Gastrocnemius medialis (tissue), 4 donors: ENCODE results near the gene CCDC57. TPM values are rescaled to one million over a fixed set of nuclear protein-coding genes. Genes with fewer than 3 reads are reported as not detected.

ENCODE experiments used
- ATAC-seq, 2 donors: fragments of 150-250 bp; one replicate each; pipeline ENCODE4 v1.9.1; 2016
- DNase-seq, 2 donors: peaks; one replicate each; pipeline ENCODE4 v3.0.0-alpha.2; 2019
- H3K27ac ChIP-seq, 4 donors: fragments of 200-600 bp; sonication (generic); 1 replicate in 1 of 4; 2 replicates in 3 of 4; pipeline ENCODE4 v1.5.1; 2016 to 2018; ENCODE audit warnings: mild to moderate bottlenecking in 2 of 4, moderate library complexity in 1 of 4
- H3K27me3 ChIP-seq, 3 donors: fragments of 200-600 bp; sonication (generic) in 2 of 3; 1 replicate in 1 of 3; 2 replicates in 2 of 3; pipeline versions ENCODE4 v1.5.1 to v1.6.0; 2016 to 2019; ENCODE audit warnings: mild to moderate bottlenecking in 1 of 3, moderate library complexity in 1 of 3
- H3K36me3 ChIP-seq, 2 donors: fragments of 200-600 bp; sonication (generic) in 1 of 2; one replicate each; pipeline ENCODE4 v1.5.1; 2017 to 2018
- H3K4me1 ChIP-seq, 2 donors: fragments of 200-600 bp; sonication (generic) in 1 of 2; one replicate each; pipeline ENCODE4 v1.5.1; 2016 to 2017; ENCODE audit warnings: mild to moderate bottlenecking in 2 of 2
- H3K4me3 ChIP-seq, 4 donors: fragments of 200-600 bp; sonication (generic) in 3 of 4; 1 replicate in 1 of 4; 2 replicates in 3 of 4; pipeline ENCODE4 v1.5.1; 2016 to 2019; ENCODE audit warnings: mild to moderate bottlenecking in 2 of 4
- H3K9me3 ChIP-seq, 3 donors: fragments of 200-600 bp; sonication (generic) in 2 of 3; 1 replicate in 1 of 3; 2 replicates in 2 of 3; pipeline ENCODE4 v1.5.1; 2016 to 2019
- CTCF ChIP-seq, 5 experiments: fragments of 450-650 bp in 3 of 5; fragments of 200-600 bp in 2 of 5; sonication (generic) in 2 of 5; IDR thresholded peaks in 4 of 5; conservative IDR thresholded peaks in 1 of 5; 1 replicate in 4 of 5; 2 replicates in 1 of 5; pipeline ENCODE4 v1.5.1; 2016 to 2019; ENCODE audit warnings: antibody characterized with exemption in 5 of 5, mild to moderate bottlenecking in 3 of 5, moderate library complexity in 3 of 5
- POLR2A ChIP-seq, 2 donors: fragments of 450-650 bp; IDR thresholded peaks; one replicate each; pipeline ENCODE4 v1.6.1; 2017; ENCODE audit warnings: antibody characterized with exemption in 2 of 2, mild to moderate bottlenecking in 2 of 2, moderate library complexity in 2 of 2
- in situ Hi-C, 4 donors: fragments of 200-750 bp; cut with MboI; loops; one replicate each; pipeline versions ENCODE4 v1.15.0 to v1.8.0; 2017; ENCODE audit warnings: low sequenced_read_pairs in 4 of 4
- intact Hi-C: fragments of 100-400 bp; cut with DNase I; formaldehyde crosslinking; loops from one replicate; pipeline ENCODE4 v1.15.1; 2023; ENCODE audit warnings: low total_unique reads
- total RNA-seq, 4 donors: library from RNA; depleted of rRNA; stranded (reverse); fragments of >200 nt; gene quantifications; one replicate each; pipeline versions ENCODE4 v1.1.0 to v1.2.3, GENCODE V29; 2016

CCDC57 gene
- total RNA-seq, 4 donors from 2014 or later: 3.7 to 11.3 (median 5.1) TPM

DNA sequence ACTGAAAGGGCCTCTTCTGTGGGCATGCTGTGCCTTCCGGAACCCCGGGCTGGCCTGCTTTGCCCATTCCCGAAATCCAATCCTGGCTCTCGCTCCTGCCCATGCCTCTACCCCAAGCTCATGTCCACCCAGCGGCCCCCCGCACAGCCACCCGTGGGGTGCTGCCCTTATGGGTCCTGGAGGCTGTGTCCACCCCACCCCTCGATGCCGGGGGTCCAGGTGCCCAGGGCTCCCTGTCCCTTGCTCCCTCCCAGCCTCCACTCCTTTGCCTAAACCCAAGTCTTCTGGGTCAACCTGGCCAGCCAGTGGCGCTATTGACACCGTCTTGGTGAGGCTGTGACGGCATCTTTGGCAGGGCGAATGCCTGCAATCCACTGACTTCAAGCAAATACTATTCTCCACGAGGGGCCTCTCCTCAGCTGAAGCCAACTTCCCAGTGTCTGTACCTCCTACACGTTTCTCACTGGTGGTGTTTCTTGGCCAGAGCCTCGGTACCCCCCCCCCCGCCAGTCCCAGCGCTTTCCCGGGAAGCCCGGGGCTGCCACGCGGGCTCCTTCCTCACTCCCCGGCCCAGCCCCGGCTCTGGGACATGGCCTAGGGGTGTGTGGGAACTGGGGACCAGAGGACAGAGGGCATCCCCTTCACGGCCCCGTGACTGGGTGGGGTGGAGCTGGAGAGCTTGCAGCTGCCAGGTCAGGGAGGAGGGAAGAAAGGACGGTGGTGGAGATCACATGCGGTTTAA lies 134.9 kb downstream of the CCDC57 start:
- no peak overlapping the region for H3K27ac ChIP-seq
- no peaks in the 10 kb centered on the region for H3K9me3 ChIP-seq
- no peaks in the 10 kb centered on the region for H3K27me3 ChIP-seq
- no peak for TF ChIP-seq POLR2A (IDR thresholded peaks at IDR 0.05)
- TF ChIP-seq CTCF (IDR thresholded peaks at IDR 0.05 in 4 of 5, conservative IDR thresholded peaks at IDR 0.05 in 1 of 5): no peak
- DNase-seq: peak in 1 of 2 donors; percentile 52
- H3K4me3 ChIP-seq: no peak overlapping the region
- peaks cover 0 to 37% of the 10 kb centered on the region in 2 donors for H3K36me3 ChIP-seq
- in situ Hi-C loops (no loop called here), intact Hi-C loops (loop anchor here (10.0 kb wide), 1 partner anchor 73 kb away; no protein-coding TSS in a partner anchor)
- peak in 1 of 2 donors; percentile 59 for ATAC-seq
- no peaks in the 10 kb centered on the region for H3K4me1 ChIP-seq

GRCh38 chr17:82076785-82077591 lies 135.7 kb downstream of the CCDC57 start:
- Histone ChIP-seq H3K27ac (no peak overlapping the region), H3K4me1 (no peaks in the 10 kb centered on the region), H3K9me3 (no peaks in the 10 kb centered on the region), H3K4me3 (no peak overlapping the region), H3K27me3 (no peaks in the 10 kb centered on the region), H3K36me3 (peaks cover 0 to 30% of the 10 kb centered on the region in 2 donors)
- TF ChIP-seq CTCF (IDR thresholded peaks at IDR 0.05 in 4 of 5, conservative IDR thresholded peaks at IDR 0.05 in 1 of 5): no peak
- TF ChIP-seq POLR2A (IDR thresholded peaks at IDR 0.05): no peak
- intact Hi-C loops (loop anchor here (10.0 kb wide), 1 partner anchor 72 kb away; no protein-coding TSS in a partner anchor), in situ Hi-C loops (no loop called here)
- DNase-seq (no peak), ATAC-seq (peak in 1 of 2 donors; percentile 22)

DNA sequence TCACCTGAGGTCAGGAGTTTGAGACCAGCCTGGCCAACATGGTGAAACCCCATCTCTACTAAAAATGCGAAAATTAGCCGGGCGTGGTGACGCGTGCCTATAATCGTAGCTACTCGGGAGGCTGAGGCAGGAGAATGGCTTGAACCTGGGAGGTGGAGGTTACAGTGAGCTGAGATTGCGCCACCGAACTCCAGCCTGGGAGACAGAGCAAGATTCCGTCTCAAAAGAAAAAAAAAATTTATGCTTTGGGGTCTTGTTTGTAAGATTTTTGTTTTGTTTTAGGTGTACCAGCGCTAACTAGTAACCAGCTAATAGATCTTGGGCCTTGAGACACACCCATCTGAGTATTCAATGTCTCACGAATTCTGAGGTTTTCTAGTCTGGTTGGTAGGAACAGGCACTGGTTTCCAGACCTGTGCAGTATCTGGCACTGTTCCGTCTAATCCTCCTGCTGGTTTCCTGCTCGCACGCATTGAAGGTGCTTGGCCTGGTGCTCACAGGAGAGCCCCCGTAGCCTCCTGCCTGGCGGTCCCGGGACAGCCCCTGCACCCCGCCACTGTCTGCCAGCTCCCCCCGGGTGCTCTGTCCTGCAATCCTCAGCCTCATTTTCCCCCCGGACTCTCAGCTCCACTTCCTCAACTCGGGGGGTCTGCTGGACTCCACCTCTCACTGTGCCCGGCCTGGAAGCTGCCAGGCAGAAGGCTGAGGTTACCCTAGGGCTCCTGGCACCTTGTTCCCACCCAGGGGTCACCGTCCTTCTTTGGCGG lies 136.4 kb downstream of the CCDC57 start:
- no peak for ATAC-seq
- in situ Hi-C loops: no loop called here
- Histone ChIP-seq H3K36me3 (peaks cover 0 to 22% of the 10 kb centered on the region in 2 donors), H3K4me3 (no peak overlapping the region), H3K4me1 (no peaks in the 10 kb centered on the region), H3K27ac (no peak overlapping the region), H3K9me3 (no peaks in the 10 kb centered on the region), H3K27me3 (no peaks in the 10 kb centered on the region)
- no peak for DNase-seq
- intact Hi-C loops: loop anchor here (10.0 kb wide), 1 partner anchor 71 kb away; no protein-coding TSS in a partner anchor
- TF ChIP-seq POLR2A (IDR thresholded peaks at IDR 0.05) (no peak), CTCF (IDR thresholded peaks at IDR 0.05 in 4 of 5, conservative IDR thresholded peaks at IDR 0.05 in 1 of 5) (no peak)

DNA sequence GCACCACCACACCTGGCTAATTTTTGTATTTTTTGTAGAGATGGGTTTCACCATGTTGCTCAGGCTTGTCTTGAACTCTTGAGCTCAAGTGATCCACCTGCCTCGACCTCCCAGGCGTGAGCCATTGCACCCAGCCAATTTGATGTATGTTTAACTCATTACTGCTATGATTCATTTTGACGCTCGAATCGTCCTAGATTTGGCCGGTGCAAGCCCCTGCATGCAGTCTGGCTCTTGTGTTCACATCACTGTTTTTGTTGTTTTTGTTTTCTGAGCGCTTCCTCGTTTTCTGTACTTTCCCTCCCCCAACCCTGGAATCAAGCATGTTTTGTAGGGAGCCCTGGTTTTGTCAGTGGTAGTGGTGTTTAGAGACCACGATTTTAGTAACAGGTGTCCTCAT lies 139.2 kb downstream of the CCDC57 start:
- intact Hi-C loops (loop anchor here (10.0 kb wide), 1 partner anchor 69 kb away; no protein-coding TSS in a partner anchor), in situ Hi-C loops (no loop called here)
- TF ChIP-seq CTCF (IDR thresholded peaks at IDR 0.05 in 4 of 5, conservative IDR thresholded peaks at IDR 0.05 in 1 of 5) (no peak), POLR2A (IDR thresholded peaks at IDR 0.05) (no peak)
- ATAC-seq: no peak
- H3K4me1 ChIP-seq: no peaks in the 10 kb centered on the region
- no peak for DNase-seq
- H3K27me3 ChIP-seq: no peaks in the 10 kb centered on the region
- no peak overlapping the region for H3K27ac ChIP-seq
- H3K36me3 ChIP-seq: no peaks in the 10 kb centered on the region
- no peak overlapping the region for H3K4me3 ChIP-seq
- no peaks in the 10 kb centered on the region for H3K9me3 ChIP-seq
